GM10266 (cell line): ENCODE results near the gene SLC19A3.
"Not testable (repeated sequence)": the region's sequence is repeated elsewhere in the genome, so short reads cannot be mapped to it uniquely, and the experiment has no call there.

Experiments used
- DNase-seq: peaks from one replicate; pipeline ENCODE4 v3.0.0; 2012; ENCODE audit errors: extremely low spot score
- TF ChIP-seq, protein P1 (sequence below): IDR thresholded peaks from 2 replicates; pipeline ENCODE4 v1.5.1; 2012; ENCODE audit warnings: mild to moderate bottlenecking, low read depth; ENCODE audit not compliant: control insufficient read depth, insufficient read depth; ENCODE audit errors: missing control alignments

SLC19A3 gene

DNA sequence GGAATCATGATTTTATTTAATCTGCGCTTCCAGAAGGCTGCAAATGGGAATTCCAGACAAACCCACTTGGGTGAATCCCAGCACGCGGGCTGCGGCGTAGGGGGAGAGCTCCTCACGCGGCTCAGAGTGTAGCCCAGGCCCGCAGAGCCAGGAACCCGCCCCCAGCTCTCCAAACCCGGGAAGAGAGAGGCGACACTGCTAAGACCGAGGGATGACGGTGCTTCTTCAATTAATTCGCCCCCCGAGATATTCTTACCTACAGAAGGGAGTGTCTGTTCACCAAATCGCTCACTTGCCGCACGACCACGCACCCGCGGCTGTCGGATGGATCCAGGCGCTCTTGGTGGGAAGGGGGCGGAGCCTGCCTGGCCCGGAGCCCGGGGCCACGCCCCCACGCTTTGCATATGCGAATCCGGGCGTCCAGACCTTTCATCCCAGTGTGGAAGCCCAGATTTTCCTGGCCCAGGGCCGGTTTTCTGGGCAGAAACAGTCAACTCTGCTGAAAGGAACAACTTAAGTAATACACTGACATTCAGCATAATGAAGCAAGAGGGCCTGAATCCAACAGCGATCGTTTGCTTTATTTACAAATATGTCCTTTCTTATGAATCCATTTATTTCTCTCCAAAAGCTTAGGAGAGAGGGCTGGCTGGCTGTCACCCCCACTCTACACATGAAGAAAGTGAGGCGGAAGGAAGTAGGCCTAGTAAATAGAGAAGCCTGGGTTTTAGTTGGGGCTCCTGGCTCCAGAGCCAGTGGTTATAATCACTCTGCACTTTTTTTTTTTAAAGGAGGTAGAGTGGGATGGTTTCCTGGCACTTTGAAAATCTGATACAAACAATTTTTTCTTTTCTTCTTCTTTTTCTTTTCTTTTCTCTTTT lies at the start of gene SLC19A3:
Gene SLC19A3 (minus strand): TSS at position 342 of the 881 bp plus-strand sequence. CDS start 15,710 bp downstream, outside the sequence.
- TF ChIP-seq, protein P1, sequence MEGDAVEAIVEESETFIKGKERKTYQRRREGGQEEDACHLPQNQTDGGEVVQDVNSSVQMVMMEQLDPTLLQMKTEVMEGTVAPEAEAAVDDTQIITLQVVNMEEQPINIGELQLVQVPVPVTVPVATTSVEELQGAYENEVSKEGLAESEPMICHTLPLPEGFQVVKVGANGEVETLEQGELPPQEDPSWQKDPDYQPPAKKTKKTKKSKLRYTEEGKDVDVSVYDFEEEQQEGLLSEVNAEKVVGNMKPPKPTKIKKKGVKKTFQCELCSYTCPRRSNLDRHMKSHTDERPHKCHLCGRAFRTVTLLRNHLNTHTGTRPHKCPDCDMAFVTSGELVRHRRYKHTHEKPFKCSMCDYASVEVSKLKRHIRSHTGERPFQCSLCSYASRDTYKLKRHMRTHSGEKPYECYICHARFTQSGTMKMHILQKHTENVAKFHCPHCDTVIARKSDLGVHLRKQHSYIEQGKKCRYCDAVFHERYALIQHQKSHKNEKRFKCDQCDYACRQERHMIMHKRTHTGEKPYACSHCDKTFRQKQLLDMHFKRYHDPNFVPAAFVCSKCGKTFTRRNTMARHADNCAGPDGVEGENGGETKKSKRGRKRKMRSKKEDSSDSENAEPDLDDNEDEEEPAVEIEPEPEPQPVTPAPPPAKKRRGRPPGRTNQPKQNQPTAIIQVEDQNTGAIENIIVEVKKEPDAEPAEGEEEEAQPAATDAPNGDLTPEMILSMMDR, result no peak
- no peak for DNase-seq

DNA sequence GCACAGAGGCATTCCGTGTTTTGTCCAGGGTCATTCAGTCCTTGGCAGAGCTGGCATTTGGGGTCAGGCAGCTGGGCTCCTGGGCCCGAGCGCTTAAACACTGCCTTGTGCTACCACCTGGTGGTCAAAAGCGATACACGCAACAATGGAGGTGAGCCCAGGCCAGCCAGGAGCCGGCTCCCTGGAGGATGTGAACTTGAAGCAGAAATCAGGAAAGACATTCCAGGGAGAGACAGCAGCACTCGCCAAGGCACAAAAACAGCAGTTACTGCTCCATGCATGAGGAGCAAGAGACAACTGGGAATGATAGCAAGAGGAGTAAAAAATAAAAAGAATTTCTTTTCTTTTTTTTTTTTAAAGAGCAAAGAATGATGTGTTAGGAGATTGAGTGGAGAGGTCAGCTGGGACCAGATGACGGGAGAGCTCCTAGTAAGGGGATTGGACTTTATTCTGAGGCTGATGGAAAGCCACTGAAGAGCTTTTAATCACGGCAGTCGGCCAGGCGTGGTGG lies 48.6 kb upstream of the SLC19A3 start:
- TF ChIP-seq, protein P1, result peak; percentile 90
- peak; percentile 82 for DNase-seq

DNA sequence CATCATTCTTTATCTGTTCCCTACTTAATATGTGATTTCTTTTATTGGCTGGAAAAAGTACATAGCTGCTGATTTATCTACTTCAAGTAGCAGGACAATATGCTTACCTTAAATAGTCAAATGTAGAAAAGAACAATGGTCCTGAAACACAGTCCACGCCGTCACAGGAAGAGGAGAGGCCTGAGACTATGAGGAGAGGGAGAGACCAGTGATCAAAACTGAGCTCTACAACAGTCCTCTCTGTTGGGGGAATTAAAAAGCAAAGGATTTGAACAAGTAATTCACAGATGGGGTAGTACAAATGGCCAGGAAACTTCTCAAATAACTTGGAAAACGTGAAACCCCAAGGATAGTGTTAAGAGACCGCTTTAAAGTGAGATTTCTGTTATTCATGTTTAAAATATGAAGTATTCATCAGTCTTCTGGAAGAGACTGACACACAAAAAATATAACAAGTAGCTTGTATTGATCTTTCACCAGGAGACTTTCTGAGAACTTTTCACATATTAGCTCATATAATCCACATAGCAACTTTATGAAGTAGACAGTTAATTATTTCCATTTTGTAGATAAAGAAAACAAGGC lies 48.1 kb upstream of the SLC19A3 start:
- no peak for DNase-seq
- TF ChIP-seq, protein P1, result no peak

DNA sequence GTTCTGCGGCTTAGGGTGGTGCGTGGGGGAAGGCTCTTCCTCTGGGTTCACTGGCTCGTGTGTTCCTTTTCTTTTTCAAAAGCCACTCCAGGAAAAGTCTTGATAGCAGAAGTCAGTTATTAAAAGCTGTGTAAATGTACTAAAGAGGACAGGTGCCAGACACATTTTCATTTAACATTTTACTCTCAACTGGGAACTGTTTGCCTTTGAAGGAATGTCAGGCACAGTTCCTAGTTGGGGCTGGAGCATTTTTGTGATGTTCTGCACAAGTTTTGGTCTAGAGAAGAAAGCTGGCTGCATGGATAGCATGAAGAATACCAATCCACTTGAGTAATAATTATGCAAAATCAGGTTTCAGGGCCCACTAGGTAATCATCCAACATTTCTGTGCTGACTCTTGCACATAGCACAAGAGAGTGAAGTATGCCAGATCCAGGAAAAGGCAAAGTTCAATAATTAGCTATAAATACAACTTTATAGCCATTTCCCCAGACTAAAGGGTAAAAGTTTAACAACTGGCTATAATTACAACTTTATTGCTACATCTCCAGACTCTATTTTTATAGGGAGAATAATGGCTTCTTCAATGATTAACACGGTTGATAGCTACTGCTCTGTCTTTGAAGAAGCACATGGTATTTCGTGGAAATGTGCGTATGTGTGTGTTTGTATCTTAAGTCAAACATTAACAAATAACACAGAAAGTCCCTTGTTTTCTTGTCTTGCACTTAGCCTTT lies 44.1 kb upstream of the SLC19A3 start:
- TF ChIP-seq, protein P1, result no peak
- no peak for DNase-seq

DNA sequence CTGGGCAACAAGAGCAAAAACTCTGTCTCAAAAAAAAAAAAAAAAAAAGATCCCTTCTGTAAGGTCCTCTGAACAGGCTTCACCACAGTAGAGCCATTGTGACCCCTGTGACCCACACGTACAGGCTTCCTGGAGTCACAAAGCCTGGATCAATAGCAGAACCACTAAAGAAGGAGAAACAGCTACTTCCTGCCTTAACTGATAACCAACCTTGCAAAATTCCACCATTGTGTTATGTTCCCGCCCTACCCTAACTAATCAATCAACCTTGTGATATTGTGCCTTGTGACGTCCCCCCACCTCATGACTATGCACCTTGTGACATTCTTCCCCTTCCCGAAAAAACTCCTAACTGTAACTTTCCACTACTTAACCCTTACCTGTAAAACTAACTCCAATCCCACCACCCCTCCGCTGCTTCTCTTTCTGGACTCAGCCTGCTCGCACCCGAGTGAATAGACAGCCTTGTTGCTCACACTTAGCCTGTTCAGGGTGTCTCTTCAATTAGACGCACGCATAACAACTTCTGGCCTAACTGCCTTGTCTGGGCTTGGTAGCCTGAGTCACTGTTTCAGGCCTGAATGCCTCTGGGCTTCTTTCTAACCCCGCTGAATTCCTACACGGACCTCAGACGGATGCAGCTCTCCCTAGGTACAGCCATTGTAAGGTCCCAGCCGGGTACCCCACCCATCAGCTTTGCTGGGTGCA lies 41.7 kb upstream of the SLC19A3 start:
- no peak for DNase-seq

DNA sequence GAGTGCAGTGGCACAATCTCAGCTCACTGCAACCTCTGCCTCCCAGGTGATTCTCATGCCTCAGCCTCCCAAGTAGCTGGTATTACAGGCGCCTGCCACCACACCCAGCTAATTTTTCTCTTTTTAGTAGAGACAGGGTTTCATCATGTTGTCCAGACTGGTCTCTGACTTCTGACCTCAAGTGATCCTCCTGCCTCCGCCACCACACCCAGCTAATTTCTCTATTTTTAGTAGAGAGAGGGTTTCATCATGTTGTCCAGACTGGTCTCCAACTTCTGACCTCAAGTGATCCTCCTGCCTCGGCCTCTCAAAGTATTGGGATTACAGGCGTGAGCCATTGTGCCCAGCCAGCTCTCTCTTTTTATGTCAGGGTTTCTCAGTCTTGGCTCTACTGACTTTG lies 38.4 kb upstream of the SLC19A3 start:
- not testable (repeated sequence) for DNase-seq

More for the DNA sequence above, 41.7 kb upstream of the SLC19A3 start:
- TF ChIP-seq, protein P1, result no peak

DNA sequence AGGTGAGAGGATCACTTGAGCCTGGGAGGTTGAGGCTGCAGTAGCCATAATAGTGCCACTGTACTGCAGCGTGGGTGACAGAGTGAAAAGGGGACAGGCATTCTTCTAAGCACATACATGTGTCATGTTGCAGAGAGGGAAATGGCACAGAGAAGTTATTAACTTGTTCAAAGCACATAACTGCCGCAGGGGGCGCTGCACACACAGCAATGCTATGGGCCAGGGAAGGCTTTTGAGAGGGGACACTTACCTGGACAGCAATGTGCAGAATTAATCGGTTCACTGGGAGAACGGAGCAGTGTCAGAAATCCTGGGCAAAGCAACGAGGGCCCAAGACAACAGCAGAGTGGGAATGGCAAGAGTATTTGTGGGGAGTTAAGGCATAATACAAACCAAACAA lies 30.3 kb upstream of the SLC19A3 start:
- TF ChIP-seq, protein P1, result peak; percentile 37
- DNase-seq, result no peak
